Hepatocyte (in vitro differentiated cells): ENCODE results near the gene GMIP.

ENCODE experiments used
- EZH2 ChIP-seq: fragments of 200-600 bp; sonication (generic); IDR thresholded peaks from 2 replicates; pipeline ENCODE4 v1.6.1; 2016; ENCODE audit warnings: antibody characterized with exemption, mild to moderate bottlenecking, borderline replicate concordance
- EZH2phosphoT487 ChIP-seq: fragments of 200-600 bp; sonication (generic); IDR thresholded peaks from one replicate; pipeline ENCODE4 v1.6.1; 2018; ENCODE audit warnings: antibody characterized with exemption, mild to moderate bottlenecking, low read depth, moderate library complexity; ENCODE audit not compliant: unreplicated experiment, severe bottlenecking
- TF ChIP-seq, protein P1 (sequence below): fragments of 200-600 bp; sonication (generic); IDR thresholded peaks from 2 replicates; pipeline ENCODE4 v1.5.1; 2016; ENCODE audit warnings: antibody characterized with exemption, mild to moderate bottlenecking; ENCODE audit not compliant: poor library complexity

DNA sequence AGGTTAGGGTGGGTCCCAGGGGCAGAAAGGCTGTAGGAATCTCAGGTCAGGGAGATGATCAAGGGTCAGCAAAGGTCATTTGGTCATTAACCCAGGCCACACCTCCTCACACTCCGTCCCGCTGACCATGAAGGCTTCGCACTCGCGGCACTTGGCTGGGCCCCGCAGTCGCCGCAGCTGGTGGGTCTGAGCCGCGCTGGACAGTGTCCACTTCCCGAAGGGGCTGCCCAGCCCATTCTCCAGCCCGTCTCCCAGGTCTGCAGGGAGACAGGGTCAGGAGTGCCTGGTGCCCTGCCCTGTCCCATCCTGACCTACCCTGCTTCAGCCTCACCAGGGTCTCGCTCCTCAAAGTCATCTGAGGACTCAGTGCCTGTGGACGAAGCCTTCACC lies 8.1 kb downstream of the GMIP start:
- TF ChIP-seq, protein P1, sequence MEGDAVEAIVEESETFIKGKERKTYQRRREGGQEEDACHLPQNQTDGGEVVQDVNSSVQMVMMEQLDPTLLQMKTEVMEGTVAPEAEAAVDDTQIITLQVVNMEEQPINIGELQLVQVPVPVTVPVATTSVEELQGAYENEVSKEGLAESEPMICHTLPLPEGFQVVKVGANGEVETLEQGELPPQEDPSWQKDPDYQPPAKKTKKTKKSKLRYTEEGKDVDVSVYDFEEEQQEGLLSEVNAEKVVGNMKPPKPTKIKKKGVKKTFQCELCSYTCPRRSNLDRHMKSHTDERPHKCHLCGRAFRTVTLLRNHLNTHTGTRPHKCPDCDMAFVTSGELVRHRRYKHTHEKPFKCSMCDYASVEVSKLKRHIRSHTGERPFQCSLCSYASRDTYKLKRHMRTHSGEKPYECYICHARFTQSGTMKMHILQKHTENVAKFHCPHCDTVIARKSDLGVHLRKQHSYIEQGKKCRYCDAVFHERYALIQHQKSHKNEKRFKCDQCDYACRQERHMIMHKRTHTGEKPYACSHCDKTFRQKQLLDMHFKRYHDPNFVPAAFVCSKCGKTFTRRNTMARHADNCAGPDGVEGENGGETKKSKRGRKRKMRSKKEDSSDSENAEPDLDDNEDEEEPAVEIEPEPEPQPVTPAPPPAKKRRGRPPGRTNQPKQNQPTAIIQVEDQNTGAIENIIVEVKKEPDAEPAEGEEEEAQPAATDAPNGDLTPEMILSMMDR = no peak
- TF ChIP-seq EZH2phosphoT487 = no peak
- no peak for TF ChIP-seq EZH2
